HepG2 (cell line): ENCODE data around the gene SMAD7. TPM values are rescaled to one million over a fixed set of nuclear protein-coding genes. Genes with fewer than 3 reads are reported as not detected.

Source experiments
- ATAC-seq: fragments of 200-7000 bp; cut with Tn5 transposase; 3 replicates; pipeline ENCODE4 v1.9.1; 2020; ENCODE audit warnings: mild to moderate bottlenecking, moderate library complexity
- BruUV-seq: library from RNA; stranded (reverse); fragments of 400-500 nt; replicated peaks from 2 replicates; lab custom pipeline; 2021; lab: Mats Ljungman, UMichigan
- CTCF ChIA-PET: fragments of 300-600 bp; formaldehyde crosslinking; extraction: SDS; loops from one replicate; lab custom pipeline; 2021; ENCODE audit warnings: low total read pairs, inconsistent platforms, low intra/inter-chr PET ratio; lab: Yijun Ruan, JAX
- POLR2A ChIA-PET: fragments of 350-600 bp; sonication (Branson Sonifier 250); formaldehyde crosslinking; loops from one replicate; lab custom pipeline; 2020; ENCODE audit warnings: antibody characterized with exemption, inconsistent platforms; lab: Yijun Ruan, JAX
- DNase-seq: peaks from one replicate; pipeline ENCODE4 v3.0.0-alpha.2; 2015; ENCODE audit warnings: low spot score
- FAIRE-seq: peaks from 3 replicates; lab custom pipeline; 2011; peaks lifted over from hg19 to GRCh38; lab: Jason Lieb, UNC
- H2AFZ ChIP-seq: one replicate; pipeline ENCODE4 v1.6.1; 2011; ENCODE audit warnings: low read length, inconsistent platforms
- H3K27ac ChIP-seq: fragments of 300-600 bp; 3 replicates; pipeline ENCODE4 v1.8.0; 2011; ENCODE audit warnings: mixed run types, mild to moderate bottlenecking, mixed read lengths, low read length, inconsistent platforms; ENCODE audit not compliant: insufficient read depth; ENCODE audit errors: extremely low read length
- H3K27me3 ChIP-seq, 2 experiments: fragments of 200-600 bp in 1 of 2; 2 replicates in 1 of 2; 3 replicates in 1 of 2; pipeline versions ENCODE4 v1.6.0 to v1.8.0; 2011; ENCODE audit warnings: low read length in 2 of 2, mild to moderate bottlenecking in 2 of 2, moderate library complexity in 2 of 2, inconsistent platforms in 1 of 2; ENCODE audit not compliant: insufficient read depth in 2 of 2, control insufficient read depth in 1 of 2
- H3K36me3 ChIP-seq, 2 experiments: fragments of 200-600 bp in 1 of 2; replicated peaks in 1 of 2; 2 replicates in 1 of 2; 3 replicates in 1 of 2; pipeline versions ENCODE4 v1.5.1 to v1.8.0; 2011; ENCODE audit warnings: low read length in 2 of 2, inconsistent platforms in 1 of 2; ENCODE audit not compliant: insufficient read depth in 2 of 2, control insufficient read depth in 1 of 2
- H3K4me1 ChIP-seq: 2 replicates; pipeline ENCODE4 v1.5.1; 2012; ENCODE audit warnings: low read length, inconsistent platforms; ENCODE audit not compliant: insufficient read depth
- H3K4me2 ChIP-seq: 2 replicates; pipeline ENCODE4 v1.6.0; 2011; ENCODE audit warnings: low read depth, low read length, inconsistent platforms
- H3K4me3 ChIP-seq, 3 experiments: fragments of 200-600 bp in 1 of 3; sonication (generic), shearing (Covaris generic) in 1 of 3; replicated peaks in 1 of 3; 2 replicates each; pipeline ENCODE4 v1.5.1; 2011 to 2016; ENCODE audit warnings: low read length in 3 of 3, inconsistent platforms in 2 of 3, low read depth in 2 of 3, mild to moderate bottlenecking in 2 of 3, control low read depth in 1 of 3, mixed read lengths in 1 of 3; ENCODE audit not compliant: insufficient read depth in 1 of 3
- H3K79me2 ChIP-seq: one replicate; pipeline ENCODE4 v1.6.1; 2011; ENCODE audit warnings: low read length, inconsistent platforms; ENCODE audit not compliant: insufficient read depth
- H3K9ac ChIP-seq: 2 replicates; pipeline ENCODE4 v1.6.0; 2011; ENCODE audit warnings: mild to moderate bottlenecking, low read depth, low read length, inconsistent platforms; ENCODE audit not compliant: insufficient read depth
- H3K9me3 ChIP-seq: 2 replicates; pipeline ENCODE4 v1.5.1; 2012; ENCODE audit warnings: mild to moderate bottlenecking, low read length
- H4K20me1 ChIP-seq: 2 replicates; pipeline ENCODE4 v1.6.0; 2011; ENCODE audit warnings: inconsistent platforms, mild to moderate bottlenecking, low read length, moderate library complexity; ENCODE audit not compliant: insufficient read depth
- ADNP ChIP-seq: sonication (generic); formaldehyde crosslinking; IDR thresholded peaks from 2 replicates; pipeline ENCODE4 v1.4.0; 2020; ENCODE audit warnings: missing genetic modification reagents
- CBX1 ChIP-seq: IDR thresholded peaks from one replicate; pipeline ENCODE4 v1.6.1; 2016; ENCODE audit warnings: antibody characterized with exemption, low read depth
- FOXA3 ChIP-seq: IDR thresholded peaks from 2 replicates; pipeline ENCODE4 v1.6.1; 2016; ENCODE audit warnings: missing genetic modification reagents, missing compliant biosample characterization
- FOXK2 ChIP-seq: fragments of 450-650 bp; IDR thresholded peaks from 2 replicates; pipeline ENCODE4 v1.6.1; 2016
- FOXO1 ChIP-seq: sonication (generic); formaldehyde crosslinking; IDR thresholded peaks from 2 replicates; pipeline ENCODE4 v1.4.0; 2020; ENCODE audit warnings: missing genetic modification reagents
- GTF3A ChIP-seq: sonication (generic); formaldehyde crosslinking; conservative IDR thresholded peaks from 2 replicates; pipeline ENCODE4 v1.4.0; 2020; ENCODE audit warnings: mild to moderate bottlenecking, missing genetic modification reagents
- JUND ChIP-seq: sonication (generic); formaldehyde crosslinking; IDR thresholded peaks from 2 replicates; pipeline ENCODE4 v1.8.0; 2022; ENCODE audit warnings: mild to moderate bottlenecking, missing genetic modification reagents
- SMARCE1 ChIP-seq: fragments of 450-650 bp; IDR thresholded peaks from 2 replicates; pipeline ENCODE4 v1.6.1; 2017; ENCODE audit warnings: borderline replicate concordance
- SOX5 ChIP-seq: IDR thresholded peaks from 2 replicates; pipeline ENCODE4 v1.6.1; 2016; ENCODE audit warnings: borderline replicate concordance
- TAF1 ChIP-seq: sonication (generic); formaldehyde crosslinking; IDR thresholded peaks from 2 replicates; pipeline ENCODE4 v1.4.0; 2020; ENCODE audit warnings: missing genetic modification reagents
- TAF15 ChIP-seq: fragments of 200-400 bp; formaldehyde crosslinking; IDR thresholded peaks from one replicate; pipeline ENCODE4 v1.6.1; 2018; ENCODE audit warnings: mild to moderate bottlenecking, low read depth, low read length; ENCODE audit not compliant: poor library complexity, severe bottlenecking
- THYN1 ChIP-seq: sonication (generic); formaldehyde crosslinking; IDR thresholded peaks from 2 replicates; pipeline ENCODE4 v1.8.1; 2023; ENCODE audit warnings: low read depth, mild to moderate bottlenecking, moderate library complexity, missing genetic modification reagents, borderline replicate concordance
- ZNF232 ChIP-seq: sonication (generic); formaldehyde crosslinking; IDR thresholded peaks from 2 replicates; pipeline ENCODE4 v1.4.0; 2020; ENCODE audit warnings: missing genetic modification reagents, borderline replicate concordance
- ZNF563 ChIP-seq: sonication (generic); formaldehyde crosslinking; IDR thresholded peaks from 2 replicates; pipeline ENCODE4 v1.8.0; 2022; ENCODE audit warnings: mild to moderate bottlenecking, moderate library complexity, missing genetic modification reagents
- ZNF687 ChIP-seq: sonication (generic); formaldehyde crosslinking; IDR thresholded peaks from 2 replicates; pipeline ENCODE4 v1.5.1; 2020; ENCODE audit warnings: mild to moderate bottlenecking, missing genetic modification reagents, moderate library complexity
- ZNF691 ChIP-seq: sonication (generic); formaldehyde crosslinking; IDR thresholded peaks from 2 replicates; pipeline ENCODE4 v1.4.0; 2020; ENCODE audit warnings: missing genetic modification reagents, low read depth, mild to moderate bottlenecking, borderline replicate concordance
- ZSCAN29 ChIP-seq: sonication (generic); formaldehyde crosslinking; conservative IDR thresholded peaks from 2 replicates; pipeline ENCODE4 v1.4.0; 2020; ENCODE audit warnings: mild to moderate bottlenecking, missing genetic modification reagents
- WGBS: methylation state at CpG from one replicate; pipeline ENCODE4 v1.1.6; 2017; ENCODE audit warnings: low lambda C conversion rate; 5-methylcytosine and 5-hydroxymethylcytosine counted together
- in situ Hi-C: cut with HindIII; loops from 2 replicates; pipeline ENCODE4 v1.10.0; 2017; ENCODE audit warnings: low pct_unique_long_range_greater_than_20kb; ENCODE audit not compliant: extremely low pct_ligation_motif_present
- intact Hi-C: fragments of 100-400 bp; cut with micrococcal nuclease; formaldehyde crosslinking; loops from one replicate; pipeline ENCODE4 v1.10.0; 2022; ENCODE audit not compliant: unreplicated experiment
- polyA plus RNA-seq, 8 experiments: library from polyadenylated mRNA; depleted of rRNA in 3 of 8; stranded (reverse) in 7 of 8; unstranded in 1 of 8; fragments of >200 nt; fragmentation: Illumina TruSeq in 4 of 8; extraction: Trizol in 4 of 8; gene quantifications; 2 replicates each; pipeline versions ENCODE4 v1.2.1 to v1.2.3, GENCODE V29; 2011 to 2016; ENCODE audit warnings: low read depth in 4 of 8, missing spikeins in 1 of 8, mixed read lengths in 1 of 8; ENCODE audit not compliant: insufficient read depth in 1 of 8
- total RNA-seq, 5 experiments: library from RNA; depleted of rRNA; stranded (reverse); fragments of >200 nt; fragmentation: Illumina TruSeq; extraction: Trizol; gene quantifications; 2 replicates each; pipeline ENCODE4 v1.2.3, GENCODE V29; 2016; ENCODE audit warnings: low read depth in 1 of 5

Gene SMAD7
- total and polyA plus RNA-seq, 2 of the 13 experiments (the other 11 are each of a cell fraction or from before 2014, with no cell fraction given) = 17.4 to 24.7 TPM

- TF ChIP-seq ZNF232 (CRISPR knock-in tag) (no peak), ZNF691 (CRISPR knock-in tag) (0 out of 2 replicates have a peak, but pooled peaks have one; percentile 52), FOXA3 (CRISPR knock-in tag) (no peak)
- TF ChIP-seq, all 625 proteins: peak for 27
These were observed 47.7 kb downstream of the SMAD7 start (continued) for GRCh38 chr18:48902856-48903601.

GRCh38 chr18:48902023-48902855, 48.5 kb downstream of the SMAD7 start:
- Histone ChIP-seq H3K79me2 (peaks cover 4% of the 10 kb centered on the region), H2AFZ (no peak overlapping the region), H3K4me2 (peak overlapping the region; percentile 94), H4K20me1 (no peaks in the 10 kb centered on the region), H3K27ac (peak overlapping the region; percentile 78), H3K4me3 (peak overlapping the region; percentile 51 to 73 (median 57); a peak in 5 of 6 replicates), H3K36me3 (no peaks in the 10 kb centered on the region), H3K9me3 (no peaks in the 10 kb centered on the region), H3K27me3 (no peaks in the 10 kb centered on the region), H3K4me1 (peaks cover 48% of the 10 kb centered on the region), H3K9ac (peak overlapping the region; percentile 87)
- TSS peak; percentile 86 for BruUV-seq
- FAIRE-seq (peak; percentile 43), ATAC-seq (peak; percentile 89), DNase-seq (peak; percentile 86)
- intact Hi-C loops = loop anchor here (1.0 kb wide), 1 partner anchor 28 kb away; no protein-coding TSS in a partner anchor
- 6% methylated on average over 10 of the region's 27 CpGs for WGBS
- ChIA-PET POLR2A (interaction anchor here (1.0 to 3.4 kb wide), 11 partner anchors 10 to 327 kb away, joined by 3 to 36 read pairs (median 4); no protein-coding TSS in a partner anchor), CTCF (no interaction called here)
- in situ Hi-C loops = loop anchor here (5.0 kb wide), 1 partner anchor 225 kb away; no protein-coding TSS in a partner anchor
- TF ChIP-seq FOXK2 = no peak
- TF ChIP-seq ZNF563 (CRISPR knock-in tag) = no peak
- no peak for TF ChIP-seq SMARCE1
- TF ChIP-seq FOXO1 (CRISPR knock-in tag) = peak; percentile 70; the same call in 1 of the 2 replicates
- peak; percentile 34; the same call in 1 of the 2 replicates for TF ChIP-seq ZSCAN29 (CRISPR knock-in tag)
- TF ChIP-seq ADNP (CRISPR knock-in tag) = no peak
- no peak for TF ChIP-seq GTF3A (CRISPR knock-in tag)
- TF ChIP-seq THYN1 (CRISPR knock-in tag) = no peak
- peak; percentile 93 for TF ChIP-seq JUND (CRISPR knock-in tag)
- TF ChIP-seq CBX1 = no peak
- peak; percentile 73; the same call in 1 of the 2 replicates for TF ChIP-seq SOX5 (CRISPR knock-in tag)
- TF ChIP-seq TAF1 (CRISPR knock-in tag) = peak; percentile 53; the same call in 1 of the 2 replicates
- no peak for TF ChIP-seq TAF15
- TF ChIP-seq ZNF687 (CRISPR knock-in tag) = peak; percentile 97
